ENCODE measurements around the gene ARF4.

The ARF4 gene

GRCh38 chr3:57575966-57576626 is 21.0 kb downstream of the ARF4 start:
- DNase-seq, result no peak

- no peak for DNase-seq
Measured at GRCh38 chr3:57572096-57572495, 25.0 kb downstream of the ARF4 start.

DNA sequence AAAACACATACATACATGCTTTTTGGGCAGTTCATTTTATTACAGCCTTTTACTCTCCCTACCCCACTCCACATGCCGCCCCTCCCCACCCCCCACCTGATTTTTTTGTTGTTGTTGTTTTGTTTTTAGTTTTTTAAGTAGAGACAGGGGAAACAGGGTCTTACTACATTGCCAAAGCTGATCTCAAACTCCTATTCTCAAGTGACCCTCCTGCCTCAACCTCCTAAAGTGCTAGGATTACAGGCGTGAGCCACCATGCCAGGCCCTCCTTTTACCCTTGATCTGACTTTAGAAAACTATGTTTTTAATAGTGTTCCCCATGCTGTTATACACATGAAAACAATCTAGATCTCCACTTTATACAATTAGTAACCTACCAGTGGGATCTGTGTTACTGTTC is 26.3 kb downstream of the ARF4 start:
- no peak for DNase-seq

DNA sequence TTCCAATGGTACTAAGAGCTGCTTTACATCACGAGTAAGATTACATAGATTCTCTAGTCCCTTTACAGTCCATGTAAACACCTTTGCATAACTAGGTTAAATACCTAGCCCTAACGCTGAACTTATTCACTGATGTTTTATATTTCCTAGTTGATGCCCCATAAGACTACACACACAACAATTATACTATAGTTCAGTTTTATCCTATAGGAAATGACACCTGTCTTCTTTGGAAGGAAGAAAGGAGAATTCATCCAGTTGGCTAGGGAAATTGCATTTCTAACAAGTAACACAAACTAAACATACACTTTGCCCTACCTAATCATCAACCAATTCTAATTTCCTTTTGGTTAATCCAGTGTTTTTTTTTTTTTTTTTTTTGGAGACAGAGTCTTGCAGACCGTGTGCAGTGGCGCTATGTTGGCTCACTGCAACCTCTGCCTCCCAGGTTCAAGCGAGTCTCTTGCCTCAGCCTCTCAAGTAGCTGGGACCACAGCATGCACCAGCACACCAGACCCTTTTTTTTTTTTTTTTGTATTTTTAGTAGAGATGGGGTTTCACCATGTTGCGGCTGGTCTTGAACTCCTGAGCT is 27.2 kb downstream of the ARF4 start:
- DNase-seq, result no peak

DNA sequence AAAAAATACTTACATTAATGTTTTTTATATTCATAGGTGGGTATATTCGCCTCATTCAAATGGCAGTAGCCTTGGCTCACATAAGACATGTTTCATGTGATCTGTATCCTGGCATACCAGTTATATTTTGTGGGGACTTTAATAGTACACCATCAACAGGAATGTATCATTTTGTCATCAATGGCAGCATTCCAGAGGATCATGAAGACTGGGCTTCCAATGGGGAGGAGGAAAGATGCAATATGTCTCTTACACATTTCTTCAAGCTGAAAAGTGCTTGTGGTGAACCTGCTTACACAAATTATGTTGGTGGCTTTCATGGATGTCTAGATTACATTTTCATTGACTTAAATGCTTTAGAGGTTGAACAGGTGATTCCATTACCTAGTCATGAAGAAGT is 37.6 kb downstream of the ARF4 start:
- DNase-seq, result no peak

GRCh38 chr3:57557085-57557537 is 40.0 kb downstream of the ARF4 start:
- no peak for DNase-seq

DNA sequence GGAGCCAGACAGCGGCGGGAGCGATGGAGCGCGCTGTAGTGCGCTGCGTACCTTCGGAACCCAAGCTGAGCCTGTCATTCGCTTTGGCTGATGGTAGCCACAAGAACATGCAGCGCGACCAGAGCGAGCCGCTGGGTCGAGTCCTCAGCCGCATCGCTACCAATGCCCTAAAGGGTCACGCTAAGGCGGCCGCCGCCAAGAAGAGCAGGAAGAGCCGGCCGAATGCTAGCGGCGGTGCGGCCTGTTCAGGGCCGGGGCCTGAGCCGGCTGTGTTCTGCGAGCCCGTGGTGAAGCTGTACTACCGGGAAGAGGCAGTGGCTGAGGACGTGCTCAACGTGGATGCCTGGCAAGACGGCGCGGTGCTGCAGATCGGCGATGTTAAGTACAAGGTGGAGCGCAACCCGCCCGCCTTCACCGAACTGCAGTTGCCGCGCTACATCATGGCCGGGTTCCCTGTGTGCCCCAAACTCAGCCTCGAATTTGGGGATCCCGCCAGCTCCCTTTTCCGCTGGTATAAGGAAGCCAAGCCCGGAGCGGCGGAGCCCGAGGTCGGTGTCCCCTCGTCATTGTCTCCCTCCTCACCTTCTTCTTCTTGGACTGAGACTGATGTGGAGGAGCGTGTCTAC is 40.6 kb downstream of the ARF4 start:
- no peak for DNase-seq

GRCh38 chr3:57555738-57556458 is 41.2 kb downstream of the ARF4 start, which contains the start of gene PDE12:
TSS of gene PDE12 (plus strand) at chr3:57556274. CDS start at chr3:57556380, 106 bp downstream.
- peak; percentile 18 for DNase-seq

DNA sequence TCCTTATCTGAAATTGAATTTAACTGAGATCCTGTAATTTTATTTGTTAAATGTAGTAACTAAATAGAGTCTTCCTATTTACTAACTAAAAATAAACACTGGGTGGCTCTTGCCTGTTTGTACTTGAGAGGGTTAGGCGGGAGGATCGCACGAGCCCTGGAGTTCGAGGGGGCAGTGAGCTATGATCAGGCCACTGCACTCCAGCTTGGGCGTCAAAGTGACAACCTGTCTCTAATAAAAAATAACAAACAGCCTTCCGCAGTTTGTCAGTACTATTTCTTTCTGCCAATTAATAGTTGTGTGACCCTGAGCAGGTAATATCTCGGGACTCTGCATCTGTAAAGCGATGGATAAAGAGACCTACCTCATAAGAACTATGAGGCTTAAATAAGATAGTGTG is 41.8 kb downstream of the ARF4 start:
- no peak for DNase-seq

DNA sequence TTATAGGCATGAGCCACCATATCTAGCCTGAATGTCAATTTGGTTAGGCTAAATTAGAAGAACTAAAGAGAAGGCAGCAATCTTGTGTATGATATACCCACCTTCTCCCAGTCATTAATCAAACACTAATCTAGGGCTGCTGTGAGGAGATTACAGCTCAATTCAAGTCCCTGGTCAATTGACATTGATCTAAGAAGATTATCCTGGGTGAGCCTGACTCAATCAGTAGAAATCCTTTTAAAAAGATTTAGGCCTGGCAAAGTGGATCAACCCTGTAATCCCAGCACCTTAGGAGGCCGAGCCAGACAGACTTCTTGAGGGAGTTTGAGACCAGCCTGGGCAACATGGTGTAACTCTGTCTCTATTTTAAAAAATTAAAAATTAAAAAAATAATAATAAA is 50.5 kb downstream of the ARF4 start:
- no peak for DNase-seq

DNA sequence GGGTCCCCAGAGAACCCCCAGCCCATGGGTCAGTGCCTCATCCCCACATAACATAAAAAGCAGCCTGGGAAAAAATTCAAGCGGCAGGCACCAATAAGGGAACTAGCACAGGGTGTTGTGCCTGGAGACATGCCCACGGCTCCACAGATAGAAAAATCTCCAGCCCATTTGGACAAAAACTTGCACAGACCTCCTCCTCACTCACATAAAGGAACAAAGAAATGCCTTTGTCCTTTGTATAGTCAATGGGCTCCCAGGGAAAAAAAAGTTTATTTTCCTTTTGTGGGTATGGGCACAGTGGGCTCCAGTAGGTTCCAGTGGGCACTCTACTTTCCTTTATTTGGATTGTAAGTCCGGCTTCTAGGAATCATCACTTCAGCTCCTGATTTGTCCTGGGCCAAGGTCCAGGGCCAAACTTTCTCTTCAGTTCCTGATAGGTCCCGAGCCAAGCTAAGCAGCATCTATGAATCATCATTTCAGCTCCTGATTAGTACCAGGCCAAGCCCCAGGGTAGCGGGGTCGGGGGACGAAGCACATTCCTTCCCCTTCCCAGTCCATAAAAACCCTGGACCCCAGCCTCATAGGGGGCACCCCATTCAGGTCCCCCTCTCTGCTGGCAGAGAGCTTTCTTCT is 51.4 kb downstream of the ARF4 start:
- no peak for DNase-seq

- peak; percentile 19 for DNase-seq
Measured at GRCh38 chr3:57544181-57545125, 52.7 kb downstream of the ARF4 start, which contains the start of gene DNAH12. TSS of gene DNAH12 (minus strand) at chr3:57544344. CDS start at chr3:57542870, 1,474 bp downstream.

GRCh38 chr3:57538465-57538864 is 58.7 kb downstream of the ARF4 start:
- no peak for DNase-seq

- DNase-seq, result no peak
Measured at GRCh38 chr3:57530071-57530608, 67.0 kb downstream of the ARF4 start.

All from NCI-H187 treated with DMSO at 0.1 percent for 48 hours (cell line).